ENCODE data around the gene GGPS1.
"Not testable (repeated sequence)": the region's sequence is repeated elsewhere in the genome, so short reads cannot be mapped to it uniquely, and the experiment has no call there.

Gene GGPS1

GRCh38 chr1:235342471-235342870 lies 14.1 kb downstream of the GGPS1 start:
- no peak for DNase-seq

GRCh38 chr1:235343726-235344125 lies 15.4 kb downstream of the GGPS1 start:
- DNase-seq: no peak

- no peak for DNase-seq
These were observed 23.1 kb downstream of the GGPS1 start for GRCh38 chr1:235351441-235351840.

DNA sequence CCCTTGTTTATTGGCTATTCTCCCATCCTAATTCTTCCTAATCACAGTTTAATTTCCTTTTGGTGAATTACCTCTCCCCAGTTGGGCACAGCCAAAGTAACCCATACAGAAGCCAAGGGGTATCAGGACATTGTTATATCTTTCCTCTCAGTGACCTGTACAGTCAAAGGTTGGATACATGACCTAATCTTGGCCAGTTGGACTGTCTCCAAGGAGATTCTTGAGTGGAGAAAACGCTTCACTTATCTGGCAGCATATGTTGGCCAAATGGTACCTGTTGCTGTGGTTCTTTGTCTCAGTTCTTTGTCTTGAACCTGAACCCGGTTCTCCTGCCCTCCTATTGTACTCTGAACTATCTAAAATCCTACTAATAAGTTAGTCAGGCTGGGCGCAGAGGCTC lies 23.5 kb downstream of the GGPS1 start:
- DNase-seq: no peak

DNA sequence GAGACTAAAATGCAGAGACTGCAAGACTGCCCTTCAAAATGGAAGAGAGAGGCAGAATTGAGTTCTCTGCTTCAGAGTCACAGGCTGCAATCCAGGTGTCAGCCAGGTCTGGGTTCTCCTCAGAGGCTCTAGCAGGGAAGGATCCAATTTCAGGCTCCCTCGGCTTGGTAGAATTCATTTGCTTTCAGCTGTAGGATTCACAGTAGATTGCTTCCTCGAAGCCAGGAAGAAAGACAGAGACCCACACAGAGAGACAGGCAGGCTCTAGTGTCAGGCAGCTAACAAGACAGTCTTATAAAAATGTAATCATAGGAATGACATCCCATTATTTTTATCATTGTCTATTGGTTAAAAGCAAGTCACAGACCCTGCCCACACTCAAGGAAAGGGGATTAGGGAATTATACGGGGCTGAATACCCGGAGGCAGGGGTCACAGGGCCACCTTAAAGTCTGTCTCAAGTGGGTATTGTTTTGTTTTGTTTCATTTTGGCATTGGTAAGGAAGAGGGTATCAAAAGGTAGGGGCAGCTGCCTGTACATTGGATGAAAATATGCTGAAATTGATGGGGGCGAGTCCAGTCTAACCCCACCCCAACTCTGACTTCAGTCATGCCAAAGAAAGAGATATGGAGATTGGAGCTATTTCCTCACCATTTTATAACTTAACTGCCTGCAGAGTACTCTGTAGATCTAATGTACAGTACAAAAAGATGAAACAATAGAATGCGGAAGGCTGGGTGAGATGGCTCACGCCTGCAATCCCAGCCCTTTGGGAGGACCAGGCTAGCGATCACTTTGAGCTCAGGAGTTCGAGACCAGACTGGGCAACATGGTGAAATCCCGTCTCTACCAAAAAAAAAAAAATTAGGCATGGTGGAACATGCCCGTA lies 29.4 kb downstream of the GGPS1 start:
- no peak for DNase-seq

- no peak for DNase-seq
These were observed 30.5 kb downstream of the GGPS1 start for GRCh38 chr1:235358899-235359298.

DNA sequence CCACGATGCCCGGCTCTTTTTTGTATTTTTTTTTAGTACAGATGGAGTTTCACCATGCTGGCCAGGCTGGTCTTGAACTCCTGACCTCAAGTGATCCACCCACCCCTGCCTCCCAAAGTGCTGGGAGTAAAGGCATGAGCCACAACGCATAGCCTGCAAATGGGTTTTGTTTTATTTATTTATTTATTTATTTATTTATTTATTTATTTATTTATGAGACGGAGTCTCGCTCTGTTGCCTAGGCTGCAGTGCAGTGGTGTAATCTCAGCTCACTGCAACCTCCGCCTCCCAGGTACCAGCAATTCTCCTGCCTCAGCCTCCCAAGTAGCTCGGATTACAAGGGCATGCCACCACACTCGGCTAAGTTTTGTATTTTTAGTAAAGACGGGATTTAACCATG lies 35.8 kb downstream of the GGPS1 start:
- not testable (repeated sequence) for DNase-seq

- DNase-seq: no peak
These were observed 37.9 kb downstream of the GGPS1 start for GRCh38 chr1:235366286-235366685.

- DNase-seq: peak; percentile 84
These were observed 38.9 kb downstream of the GGPS1 start, which contains the start of gene TBCE for GRCh38 chr1:235367000-235367908. TBCE (plus strand) TSS chr1:235367427; CDS start chr1:235380050, 12,623 bp downstream.

DNA sequence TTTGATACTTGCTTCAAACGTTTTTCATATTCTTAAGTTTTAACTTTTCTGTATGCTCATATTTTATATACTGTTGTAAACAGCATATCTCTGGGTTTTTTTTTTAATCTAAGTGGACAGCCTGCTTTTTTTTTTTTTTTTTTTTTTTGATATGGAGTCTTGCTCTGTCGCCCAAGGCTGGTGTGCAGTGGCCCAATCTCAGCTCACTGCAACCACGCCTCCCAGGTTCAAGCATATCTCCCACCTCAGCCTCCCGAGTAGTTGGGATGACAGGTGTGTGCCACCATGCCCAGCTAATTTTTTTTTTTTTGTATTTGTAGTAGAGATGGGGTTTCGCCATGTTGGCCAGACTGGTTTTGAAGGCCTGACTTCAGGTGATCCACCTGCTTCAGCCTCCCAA lies 40.1 kb downstream of the GGPS1 start:
- DNase-seq: no peak

DNA sequence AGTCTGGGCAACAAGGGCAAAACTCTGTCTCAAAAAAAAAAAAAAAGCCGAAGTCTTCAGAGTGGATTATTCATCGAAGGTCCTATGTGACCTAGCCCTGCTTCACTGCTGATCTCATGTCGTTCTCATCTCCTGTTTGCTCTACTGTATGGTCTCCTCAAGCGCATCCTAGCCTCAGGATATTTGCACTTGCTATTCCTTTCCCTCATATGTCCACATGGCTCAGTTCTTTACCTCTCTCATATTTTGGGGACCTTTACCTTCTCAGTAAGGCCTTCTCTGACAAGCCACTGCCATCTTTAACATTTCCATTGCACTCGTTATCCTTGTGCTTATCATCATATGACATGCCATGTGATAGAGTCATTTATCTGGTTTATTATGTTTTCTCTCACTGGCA lies 41.4 kb downstream of the GGPS1 start:
- no peak for DNase-seq

- DNase-seq: no peak
These were observed 47.7 kb downstream of the GGPS1 start for GRCh38 chr1:235375919-235376605.

GRCh38 chr1:235378134-235378735 lies 49.9 kb downstream of the GGPS1 start:
- DNase-seq: not testable (repeated sequence)

GRCh38 chr1:235381955-235382739 lies 53.8 kb downstream of the GGPS1 start:
- DNase-seq: not testable (repeated sequence)

DNA sequence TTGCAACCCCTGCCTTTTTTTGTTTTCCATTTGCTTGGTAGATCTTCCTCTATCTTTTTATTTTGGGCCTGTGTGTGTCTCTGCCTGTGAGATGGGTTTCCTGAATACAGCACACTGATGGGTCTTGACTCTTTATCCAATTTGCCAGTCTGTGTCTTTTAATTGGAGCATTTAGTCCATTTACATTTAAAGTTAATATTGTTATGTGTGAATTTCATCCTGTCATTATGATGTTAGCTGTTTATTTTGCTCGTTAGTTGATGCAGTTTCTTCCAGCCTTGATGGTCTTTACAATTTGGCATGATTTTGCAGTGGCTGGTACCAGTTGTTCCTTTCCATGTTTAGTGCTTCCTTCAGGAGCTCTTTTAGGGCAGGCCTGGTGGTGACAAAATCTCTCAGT lies 57.3 kb downstream of the GGPS1 start:
- not testable (repeated sequence) for DNase-seq

GRCh38 chr1:235391874-235392273 lies 63.5 kb downstream of the GGPS1 start:
- no peak for DNase-seq
